Ishikawa (cell line): ENCODE data around the gene IMPG1.

Experiments used
- CEBPB ChIP-seq: IDR thresholded peaks from 2 replicates; pipeline ENCODE4 v1.6.1; 2012
- CREB1 ChIP-seq: IDR thresholded peaks from 2 replicates; pipeline ENCODE4 v1.6.1; 2012; ENCODE audit warnings: low read depth
- EGR1 ChIP-seq: IDR thresholded peaks from 2 replicates; pipeline ENCODE4 v1.6.1; 2012
- EP300 ChIP-seq: IDR thresholded peaks from 2 replicates; pipeline ENCODE4 v1.6.1; 2012; ENCODE audit warnings: borderline replicate concordance
- FOXM1 ChIP-seq: IDR thresholded peaks from 2 replicates; pipeline ENCODE4 v1.6.1; 2012; ENCODE audit warnings: low read depth, borderline replicate concordance
- NFIC ChIP-seq: IDR thresholded peaks from 2 replicates; pipeline ENCODE4 v1.6.1; 2012
- RAD21 ChIP-seq: IDR thresholded peaks from 2 replicates; pipeline ENCODE4 v1.6.1; 2012; ENCODE audit warnings: low read depth
- TAF1 ChIP-seq: IDR thresholded peaks from 2 replicates; pipeline ENCODE4 v1.6.1; 2012; ENCODE audit warnings: low read depth, mild to moderate bottlenecking
- TCF12 ChIP-seq: IDR thresholded peaks from 2 replicates; pipeline ENCODE4 v1.6.1; 2012; ENCODE audit warnings: low read depth
- TEAD4 ChIP-seq: IDR thresholded peaks from 2 replicates; pipeline ENCODE4 v1.6.1; 2012
- YY1 ChIP-seq: IDR thresholded peaks from 2 replicates; pipeline ENCODE4 v1.6.1; 2012; ENCODE audit warnings: low read depth
- ZBTB7A ChIP-seq: IDR thresholded peaks from 2 replicates; pipeline ENCODE4 v1.6.1; 2012; ENCODE audit warnings: low read depth
- TF ChIP-seq, protein P1 (sequence below): IDR thresholded peaks from 2 replicates; pipeline ENCODE4 v1.6.1; 2012
- TF ChIP-seq, protein P2 (sequence below): IDR thresholded peaks from 2 replicates; pipeline ENCODE4 v1.6.1; 2012; ENCODE audit warnings: low read depth, mild to moderate bottlenecking
- TF ChIP-seq, protein P3 (sequence below): IDR thresholded peaks from 2 replicates; pipeline ENCODE4 v1.6.1; 2012

Gene IMPG1

DNA sequence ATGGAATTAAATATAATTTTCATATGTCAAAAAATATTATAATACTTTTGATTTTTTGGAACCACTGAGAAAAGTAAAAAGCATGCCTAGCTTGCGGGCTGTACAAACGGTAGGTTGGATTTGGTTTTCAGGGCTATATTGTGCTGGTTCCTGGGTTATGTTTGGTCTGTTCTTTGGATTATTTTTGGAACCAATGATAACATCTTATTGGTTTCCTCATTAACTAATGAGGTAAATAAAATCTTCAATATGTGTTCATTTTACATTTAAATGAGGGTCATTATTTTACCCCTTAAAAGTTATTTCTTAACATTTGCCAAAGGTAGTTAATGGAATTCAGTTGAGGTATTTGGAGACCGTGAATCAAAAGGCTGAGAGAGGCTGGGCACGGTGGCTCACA lies 96.6 kb downstream of the IMPG1 start:
- TF ChIP-seq FOXM1 (no peak), CEBPB (no peak), CREB1 (no peak), TCF12 (no peak), RAD21 (no peak), NFIC (no peak), ZBTB7A (no peak), TAF1 (no peak), EGR1 (no peak), EP300 (no peak), TEAD4 (no peak)
- TF ChIP-seq, protein P1, sequence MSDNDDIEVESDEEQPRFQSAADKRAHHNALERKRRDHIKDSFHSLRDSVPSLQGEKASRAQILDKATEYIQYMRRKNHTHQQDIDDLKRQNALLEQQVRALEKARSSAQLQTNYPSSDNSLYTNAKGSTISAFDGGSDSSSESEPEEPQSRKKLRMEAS: no peak
- TF ChIP-seq, protein P2, sequence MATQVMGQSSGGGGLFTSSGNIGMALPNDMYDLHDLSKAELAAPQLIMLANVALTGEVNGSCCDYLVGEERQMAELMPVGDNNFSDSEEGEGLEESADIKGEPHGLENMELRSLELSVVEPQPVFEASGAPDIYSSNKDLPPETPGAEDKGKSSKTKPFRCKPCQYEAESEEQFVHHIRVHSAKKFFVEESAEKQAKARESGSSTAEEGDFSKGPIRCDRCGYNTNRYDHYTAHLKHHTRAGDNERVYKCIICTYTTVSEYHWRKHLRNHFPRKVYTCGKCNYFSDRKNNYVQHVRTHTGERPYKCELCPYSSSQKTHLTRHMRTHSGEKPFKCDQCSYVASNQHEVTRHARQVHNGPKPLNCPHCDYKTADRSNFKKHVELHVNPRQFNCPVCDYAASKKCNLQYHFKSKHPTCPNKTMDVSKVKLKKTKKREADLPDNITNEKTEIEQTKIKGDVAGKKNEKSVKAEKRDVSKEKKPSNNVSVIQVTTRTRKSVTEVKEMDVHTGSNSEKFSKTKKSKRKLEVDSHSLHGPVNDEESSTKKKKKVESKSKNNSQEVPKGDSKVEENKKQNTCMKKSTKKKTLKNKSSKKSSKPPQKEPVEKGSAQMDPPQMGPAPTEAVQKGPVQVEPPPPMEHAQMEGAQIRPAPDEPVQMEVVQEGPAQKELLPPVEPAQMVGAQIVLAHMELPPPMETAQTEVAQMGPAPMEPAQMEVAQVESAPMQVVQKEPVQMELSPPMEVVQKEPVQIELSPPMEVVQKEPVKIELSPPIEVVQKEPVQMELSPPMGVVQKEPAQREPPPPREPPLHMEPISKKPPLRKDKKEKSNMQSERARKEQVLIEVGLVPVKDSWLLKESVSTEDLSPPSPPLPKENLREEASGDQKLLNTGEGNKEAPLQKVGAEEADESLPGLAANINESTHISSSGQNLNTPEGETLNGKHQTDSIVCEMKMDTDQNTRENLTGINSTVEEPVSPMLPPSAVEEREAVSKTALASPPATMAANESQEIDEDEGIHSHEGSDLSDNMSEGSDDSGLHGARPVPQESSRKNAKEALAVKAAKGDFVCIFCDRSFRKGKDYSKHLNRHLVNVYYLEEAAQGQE: no peak
- TF ChIP-seq, protein P3, sequence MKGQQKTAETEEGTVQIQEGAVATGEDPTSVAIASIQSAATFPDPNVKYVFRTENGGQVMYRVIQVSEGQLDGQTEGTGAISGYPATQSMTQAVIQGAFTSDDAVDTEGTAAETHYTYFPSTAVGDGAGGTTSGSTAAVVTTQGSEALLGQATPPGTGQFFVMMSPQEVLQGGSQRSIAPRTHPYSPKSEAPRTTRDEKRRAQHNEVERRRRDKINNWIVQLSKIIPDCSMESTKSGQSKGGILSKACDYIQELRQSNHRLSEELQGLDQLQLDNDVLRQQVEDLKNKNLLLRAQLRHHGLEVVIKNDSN: no peak

DNA sequence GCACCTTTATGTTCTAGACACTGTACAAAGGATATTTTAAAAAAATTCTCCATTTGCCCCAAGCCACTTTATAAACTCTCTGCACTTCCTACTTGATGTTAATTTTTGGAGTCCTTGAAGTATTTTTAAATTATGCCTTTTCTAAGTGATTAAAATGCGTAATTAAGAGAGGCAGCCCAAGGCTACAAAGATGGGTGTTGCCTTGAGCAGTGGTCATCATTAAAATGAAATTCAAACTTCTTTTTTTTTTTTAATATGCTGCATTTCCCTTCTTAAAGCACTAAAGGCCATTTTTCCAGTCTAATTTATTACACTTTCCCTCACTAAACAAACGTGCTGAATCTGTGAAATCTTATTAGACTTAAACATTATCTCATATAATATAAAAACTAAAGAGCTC lies 102.4 kb downstream of the IMPG1 start:
- TF ChIP-seq TEAD4: no peak
- TF ChIP-seq EP300: no peak
- TF ChIP-seq EGR1: no peak
- no peak for TF ChIP-seq CREB1
- TF ChIP-seq YY1: no peak
- no peak for TF ChIP-seq RAD21
- no peak for TF ChIP-seq TAF1
- TF ChIP-seq, protein P2: no peak

DNA sequence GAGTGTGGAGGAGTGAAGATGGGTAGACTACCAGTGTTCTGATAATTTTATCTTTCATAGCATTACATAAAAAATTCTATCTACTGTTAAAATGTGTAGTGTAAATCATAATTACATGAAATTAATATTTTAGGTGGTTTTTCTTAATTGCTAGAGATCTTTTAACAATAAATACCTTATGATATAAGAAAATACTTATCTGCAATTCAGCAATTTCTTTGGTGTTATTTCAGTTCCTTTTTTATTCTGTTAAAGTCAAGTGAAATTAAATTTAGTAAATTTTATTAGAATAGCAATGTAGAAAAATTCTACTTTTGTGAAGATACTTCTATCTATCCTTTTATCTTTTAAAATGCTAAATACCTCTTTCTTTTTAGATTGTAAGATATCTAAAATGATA lies 104.3 kb downstream of the IMPG1 start:
- TF ChIP-seq YY1: no peak
- no peak for TF ChIP-seq TEAD4
- no peak for TF ChIP-seq ZBTB7A
- no peak for TF ChIP-seq EP300
- no peak for TF ChIP-seq CREB1
- TF ChIP-seq EGR1: no peak
- TF ChIP-seq CEBPB: no peak
- TF ChIP-seq RAD21: no peak
- TF ChIP-seq, protein P3: no peak
- no peak for TF ChIP-seq TCF12

DNA sequence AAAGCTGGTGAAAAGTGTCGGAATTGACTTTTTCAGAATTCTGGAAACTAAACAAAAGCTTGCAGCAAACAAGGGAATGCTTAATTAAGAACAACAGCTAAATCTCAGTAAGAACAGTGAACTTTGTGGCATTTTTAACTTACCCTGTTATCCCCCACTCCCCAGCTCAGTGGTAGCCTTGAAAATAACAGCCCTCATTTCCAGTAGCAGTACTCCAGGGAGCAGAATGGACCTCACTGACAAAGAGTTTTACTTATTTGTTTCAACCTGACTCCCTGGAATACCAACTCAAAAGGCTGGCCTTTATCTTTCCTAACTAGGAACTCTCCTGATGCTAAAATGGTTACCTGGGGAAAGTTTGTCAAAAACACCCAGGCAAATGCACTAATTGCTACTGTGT lies 108.9 kb downstream of the IMPG1 start:
- no peak for TF ChIP-seq EGR1
- TF ChIP-seq RAD21: no peak
- no peak for TF ChIP-seq EP300
- no peak for TF ChIP-seq TCF12
- TF ChIP-seq TEAD4: no peak
- no peak for TF ChIP-seq CEBPB
- no peak for TF ChIP-seq NFIC
- TF ChIP-seq, protein P2: no peak
- TF ChIP-seq, protein P3: no peak
- TF ChIP-seq, protein P1: no peak
- no peak for TF ChIP-seq CREB1
- TF ChIP-seq ZBTB7A: no peak
- TF ChIP-seq YY1: no peak
- no peak for TF ChIP-seq TAF1
- TF ChIP-seq FOXM1: no peak
